Activated CD8-positive, alpha-beta memory T cell treated with anti-CD3 and anti-CD28 coated beads, Interleukin-2, amount 50 U/mL, for 24 hours (primary cell): ENCODE measurements around the gene TVP23B.
"Not testable (repeated sequence)": the region's sequence is repeated elsewhere in the genome, so short reads cannot be mapped to it uniquely, and the experiment has no call there.

Source experiments
- DNase-seq: peaks from one replicate; pipeline ENCODE4 v3.0.0-alpha.2; 2020; ENCODE audit errors: extremely low read depth

TVP23B gene

GRCh38 chr17:18780991-18781718, at the start of gene TVP23B:
Gene TVP23B, plus strand, starts transcription at chr17:18781183. Its CDS starts 111 bp downstream, at chr17:18781294.
- peak; percentile 93 for DNase-seq

GRCh38 chr17:18732438-18732837, 48.5 kb upstream of the TVP23B start:
- not testable (repeated sequence) for DNase-seq

- not testable (repeated sequence) for DNase-seq
Observed at GRCh38 chr17:18733350-18733749, 47.6 kb upstream of the TVP23B start.

GRCh38 chr17:18739616-18740391, 41.2 kb upstream of the TVP23B start:
- not testable (repeated sequence) for DNase-seq

- DNase-seq = not testable (repeated sequence)
Observed at GRCh38 chr17:18741228-18741627, 39.8 kb upstream of the TVP23B start.

GRCh38 chr17:18743699-18744421, 37.1 kb upstream of the TVP23B start, which contains the start of gene FBXW10:
Gene FBXW10, plus strand, starts transcription at chr17:18744054. Its CDS starts 191 bp downstream, at chr17:18744245.
- not testable (repeated sequence) for DNase-seq

- DNase-seq = not testable (repeated sequence)
Observed at GRCh38 chr17:18744726-18745125, 36.3 kb upstream of the TVP23B start.

GRCh38 chr17:18746551-18746950, 34.4 kb upstream of the TVP23B start:
- not testable (repeated sequence) for DNase-seq

GRCh38 chr17:18747501-18747900, 33.5 kb upstream of the TVP23B start:
- not testable (repeated sequence) for DNase-seq

- DNase-seq = not testable (repeated sequence)
Observed at GRCh38 chr17:18750242-18750641, 30.7 kb upstream of the TVP23B start.

- not testable (repeated sequence) for DNase-seq
Observed at GRCh38 chr17:18753829-18754409, 27.1 kb upstream of the TVP23B start.

GRCh38 chr17:18755969-18756368, 25.0 kb upstream of the TVP23B start:
- not testable (repeated sequence) for DNase-seq

- DNase-seq = not testable (repeated sequence)
Observed at GRCh38 chr17:18757368-18758044, 23.5 kb upstream of the TVP23B start.

- DNase-seq = not testable (repeated sequence)
Observed at GRCh38 chr17:18758344-18758743, 22.6 kb upstream of the TVP23B start.

- DNase-seq = not testable (repeated sequence)
Observed at GRCh38 chr17:18760221-18760620, 20.8 kb upstream of the TVP23B start.

GRCh38 chr17:18770572-18770971, 10.4 kb upstream of the TVP23B start:
- not testable (repeated sequence) for DNase-seq

- DNase-seq = not testable (repeated sequence)
Observed at GRCh38 chr17:18771066-18771465, 9.9 kb upstream of the TVP23B start.

- no peak for DNase-seq
Observed at GRCh38 chr17:18772471-18772870, 8.5 kb upstream of the TVP23B start.

GRCh38 chr17:18781805-18782204, 822 bp downstream of the TVP23B start:
- not testable (repeated sequence) for DNase-seq

- DNase-seq = not testable (repeated sequence)
Observed at GRCh38 chr17:18785933-18786332, 5.0 kb downstream of the TVP23B start.

GRCh38 chr17:18786890-18787289, 5.9 kb downstream of the TVP23B start:
- not testable (repeated sequence) for DNase-seq
